HUES48 (cell line): Measurements from ENCODE around the gene SPIRE1.

ENCODE experiments used
- H3K27ac ChIP-seq: one replicate; pipeline ENCODE4 v1.7.0; 2013; ENCODE audit warnings: low read depth, low read length, inconsistent platforms
- H3K27me3 ChIP-seq: 2 replicates; pipeline ENCODE4 v1.6.1; 2013; ENCODE audit warnings: mild to moderate bottlenecking, low read length; ENCODE audit not compliant: control insufficient read depth, insufficient read depth
- H3K36me3 ChIP-seq: 2 replicates; pipeline ENCODE4 v1.6.1; 2013; ENCODE audit warnings: low read length; ENCODE audit not compliant: control insufficient read depth, insufficient read depth
- H3K4me1 ChIP-seq: 2 replicates; pipeline ENCODE4 v1.6.1; 2013; ENCODE audit warnings: mild to moderate bottlenecking, low read length; ENCODE audit not compliant: control insufficient read depth, insufficient read depth
- H3K4me3 ChIP-seq: 2 replicates; pipeline ENCODE4 v1.5.1; 2013; ENCODE audit warnings: mild to moderate bottlenecking, low read depth, low read length
- H3K9ac ChIP-seq: 2 replicates; pipeline ENCODE4 v1.6.1; 2013; ENCODE audit warnings: mild to moderate bottlenecking, low read depth, low read length, moderate library complexity
- H3K9me3 ChIP-seq: 2 replicates; pipeline ENCODE4 v1.6.1; 2013; ENCODE audit warnings: low read length; ENCODE audit not compliant: control insufficient read depth, insufficient read depth

SPIRE1 gene

GRCh38 chr18:12430137-12430990, 227.5 kb downstream of the SPIRE1 start:
- Histone ChIP-seq H3K4me3 (no peak overlapping the region), H3K9ac (no peak overlapping the region), H3K4me1 (peaks cover 8% of the 10 kb centered on the region), H3K27me3 (no peaks in the 10 kb centered on the region), H3K9me3 (peaks cover 8% of the 10 kb centered on the region; the same call in 1 of the 2 replicates), H3K36me3 (peaks cover 42% of the 10 kb centered on the region), H3K27ac (no peak overlapping the region)

GRCh38 chr18:12429556-12429955, 228.4 kb downstream of the SPIRE1 start:
- no peak overlapping the region for H3K27ac ChIP-seq
- peaks cover 8% of the 10 kb centered on the region; the same call in 1 of the 2 replicates for H3K9me3 ChIP-seq
- no peak overlapping the region for H3K9ac ChIP-seq
- H3K4me1 ChIP-seq = peaks cover 1% of the 10 kb centered on the region; the same call in 1 of the 2 replicates
- peaks cover 42% of the 10 kb centered on the region for H3K36me3 ChIP-seq
- no peaks in the 10 kb centered on the region for H3K27me3 ChIP-seq
- no peak overlapping the region for H3K4me3 ChIP-seq

DNA sequence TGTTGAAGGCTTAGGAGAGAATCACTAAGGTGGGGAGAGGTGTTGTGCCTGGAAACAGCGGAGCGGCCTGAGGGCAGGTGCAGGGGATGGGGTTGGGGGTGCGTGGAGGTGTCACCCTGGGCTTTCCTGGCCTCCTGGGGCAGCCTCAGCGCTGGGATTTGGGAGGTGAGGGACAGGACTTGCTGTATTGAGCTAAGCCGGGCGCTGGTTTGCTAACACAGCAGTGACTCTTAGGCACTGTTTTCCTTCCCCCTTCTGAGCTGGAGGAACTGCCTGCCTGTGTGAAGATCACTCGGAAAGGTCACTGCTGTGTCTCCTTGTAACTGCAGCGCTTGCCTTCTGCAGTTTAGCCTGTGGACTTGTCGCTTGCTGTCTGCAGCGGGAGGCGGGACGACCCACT, 229.0 kb downstream of the SPIRE1 start:
- Histone ChIP-seq H3K36me3 (peaks cover 42% of the 10 kb centered on the region), H3K9me3 (peaks cover 8% of the 10 kb centered on the region; the same call in 1 of the 2 replicates), H3K27ac (no peak overlapping the region), H3K4me3 (no peak overlapping the region), H3K4me1 (no peaks in the 10 kb centered on the region), H3K9ac (no peak overlapping the region), H3K27me3 (no peaks in the 10 kb centered on the region)

- H3K36me3 ChIP-seq = peaks cover 36% of the 10 kb centered on the region
- H3K9me3 ChIP-seq = peaks cover 8% of the 10 kb centered on the region; the same call in 1 of the 2 replicates
- no peak overlapping the region for H3K9ac ChIP-seq
- no peak overlapping the region for H3K27ac ChIP-seq
- no peak overlapping the region for H3K4me3 ChIP-seq
- H3K4me1 ChIP-seq = no peaks in the 10 kb centered on the region
- H3K27me3 ChIP-seq = no peaks in the 10 kb centered on the region
These were observed 231.0 kb downstream of the SPIRE1 start for GRCh38 chr18:12426924-12427323.

DNA sequence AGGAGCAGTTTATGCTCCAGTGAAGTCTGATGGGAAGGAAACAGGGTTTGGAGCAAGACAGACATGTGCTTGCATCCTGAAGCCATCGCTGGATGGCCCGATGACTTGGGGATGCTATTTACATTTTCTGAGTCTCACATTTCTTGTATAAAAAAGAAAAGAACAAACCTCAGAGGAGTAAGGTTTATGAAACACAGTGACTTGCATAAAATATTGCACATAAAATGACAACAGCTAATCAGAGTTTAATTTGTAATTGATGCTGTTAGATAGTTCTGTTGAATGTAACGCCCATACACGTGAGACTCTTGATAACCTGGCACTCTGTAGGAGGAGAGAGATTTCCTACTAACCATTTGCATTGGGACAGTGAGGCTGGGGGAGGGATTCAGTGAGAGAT, 233.7 kb downstream of the SPIRE1 start:
- no peak overlapping the region for H3K9ac ChIP-seq
- peaks cover 8% of the 10 kb centered on the region for H3K4me1 ChIP-seq
- no peak overlapping the region for H3K4me3 ChIP-seq
- peaks cover 20% of the 10 kb centered on the region for H3K36me3 ChIP-seq
- H3K27ac ChIP-seq = no peak overlapping the region
- H3K27me3 ChIP-seq = no peaks in the 10 kb centered on the region
- H3K9me3 ChIP-seq = peaks cover 8% of the 10 kb centered on the region; the same call in 1 of the 2 replicates

GRCh38 chr18:12423820-12424219, 234.1 kb downstream of the SPIRE1 start:
- peaks cover 8% of the 10 kb centered on the region for H3K4me1 ChIP-seq
- no peak overlapping the region for H3K4me3 ChIP-seq
- no peak overlapping the region for H3K9ac ChIP-seq
- peaks cover 8% of the 10 kb centered on the region; the same call in 1 of the 2 replicates for H3K9me3 ChIP-seq
- peaks cover 20% of the 10 kb centered on the region for H3K36me3 ChIP-seq
- no peaks in the 10 kb centered on the region for H3K27me3 ChIP-seq
- H3K27ac ChIP-seq = no peak overlapping the region

- Histone ChIP-seq H3K27me3 (no peaks in the 10 kb centered on the region), H3K9ac (no peak overlapping the region), H3K9me3 (peaks cover 8% of the 10 kb centered on the region; the same call in 1 of the 2 replicates), H3K27ac (no peak overlapping the region), H3K36me3 (peaks cover 20% of the 10 kb centered on the region), H3K4me3 (no peak overlapping the region), H3K4me1 (peaks cover 8% of the 10 kb centered on the region)
These were observed 234.5 kb downstream of the SPIRE1 start for GRCh38 chr18:12423393-12423792.

GRCh38 chr18:12422936-12423335, 235.0 kb downstream of the SPIRE1 start:
- Histone ChIP-seq H3K9me3 (peaks cover 8% of the 10 kb centered on the region; the same call in 1 of the 2 replicates), H3K9ac (no peak overlapping the region), H3K4me1 (peaks cover 8% of the 10 kb centered on the region), H3K4me3 (no peak overlapping the region), H3K27me3 (no peaks in the 10 kb centered on the region), H3K36me3 (peaks cover 17% of the 10 kb centered on the region), H3K27ac (no peak overlapping the region)

DNA sequence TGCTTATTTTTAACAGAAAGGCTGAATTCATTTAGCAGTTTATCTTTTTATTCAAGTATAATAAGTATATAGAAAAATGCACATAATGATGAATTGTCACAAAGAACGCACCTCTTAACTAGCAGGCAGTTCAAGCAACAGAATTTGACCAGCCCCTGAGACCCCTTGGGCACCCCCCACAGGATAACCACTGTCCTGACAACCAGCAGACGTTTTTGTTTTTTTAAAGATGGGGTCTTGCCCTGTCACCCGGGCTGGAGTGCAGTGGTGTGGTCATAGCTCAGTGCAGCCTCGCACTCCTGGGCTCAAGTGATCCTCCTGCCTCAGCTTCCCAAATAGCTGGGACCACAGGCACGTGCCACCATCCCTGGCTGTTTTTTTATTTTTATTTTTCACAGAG, 236.2 kb downstream of the SPIRE1 start:
- Histone ChIP-seq H3K4me1 (peaks cover 8% of the 10 kb centered on the region), H3K36me3 (peaks cover 6% of the 10 kb centered on the region), H3K4me3 (peak overlapping the region; percentile 56; the same call in 1 of the 2 replicates), H3K27me3 (no peaks in the 10 kb centered on the region), H3K9ac (no peak overlapping the region), H3K27ac (no peak overlapping the region), H3K9me3 (peaks cover 2% of the 10 kb centered on the region; the same call in 1 of the 2 replicates)

- no peaks in the 10 kb centered on the region for H3K9me3 ChIP-seq
- H3K27ac ChIP-seq = no peak overlapping the region
- H3K4me3 ChIP-seq = peak overlapping the region; percentile 56; the same call in 1 of the 2 replicates
- H3K9ac ChIP-seq = no peak overlapping the region
- H3K4me1 ChIP-seq = peaks cover 11% of the 10 kb centered on the region
- no peaks in the 10 kb centered on the region for H3K27me3 ChIP-seq
- H3K36me3 ChIP-seq = peaks cover 4% of the 10 kb centered on the region; the same call in 1 of the 2 replicates
These were observed 237.0 kb downstream of the SPIRE1 start for GRCh38 chr18:12420821-12421421.

DNA sequence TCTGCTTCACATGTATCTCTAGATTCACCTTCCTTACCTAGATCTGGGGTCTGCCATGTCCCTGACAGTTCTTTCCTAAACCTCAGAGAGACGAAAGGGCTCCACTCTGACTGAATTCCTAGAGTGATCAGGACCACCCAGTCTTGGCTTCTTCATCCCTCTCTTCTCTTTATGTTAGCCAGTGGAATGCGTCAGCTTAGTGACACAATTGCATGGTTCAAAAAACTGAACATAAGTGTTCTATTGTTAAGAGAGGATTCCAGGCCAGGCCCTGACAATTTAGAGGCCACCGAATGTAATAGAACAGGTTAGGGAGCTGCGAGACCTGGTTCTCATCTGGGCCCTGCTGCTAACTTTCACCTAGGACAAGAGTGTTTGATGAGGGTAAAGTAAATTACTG, 240.2 kb downstream of the SPIRE1 start:
- H3K4me3 ChIP-seq = no peak overlapping the region
- no peaks in the 10 kb centered on the region for H3K9me3 ChIP-seq
- no peaks in the 10 kb centered on the region for H3K27me3 ChIP-seq
- H3K27ac ChIP-seq = no peak overlapping the region
- H3K36me3 ChIP-seq = no peaks in the 10 kb centered on the region
- peaks cover 17% of the 10 kb centered on the region for H3K4me1 ChIP-seq
- no peak overlapping the region for H3K9ac ChIP-seq
